Skeletal muscle satellite cell (primary cell): ENCODE results near the gene SEMA4B.

Experiments
- H3K27me3 ChIP-seq: 2 replicates; pipeline ENCODE4 v1.7.0; 2013; ENCODE audit warnings: low read length; ENCODE audit not compliant: control insufficient read depth, insufficient read depth
- H3K36me3 ChIP-seq: 2 replicates; pipeline ENCODE4 v1.7.0; 2013; ENCODE audit warnings: mild to moderate bottlenecking, control low read depth, low read length; ENCODE audit not compliant: insufficient read depth
- H3K4me1 ChIP-seq: 2 replicates; pipeline ENCODE4 v1.7.0; 2013; ENCODE audit warnings: low read length; ENCODE audit not compliant: control insufficient read depth, insufficient read depth
- H3K4me2 ChIP-seq: 2 replicates; pipeline ENCODE4 v1.7.0; 2013; ENCODE audit warnings: mild to moderate bottlenecking, low read length
- H3K4me3 ChIP-seq: 2 replicates; pipeline ENCODE4 v1.7.0; 2013; ENCODE audit warnings: low read length
- H3K9ac ChIP-seq: 2 replicates; pipeline ENCODE4 v1.7.0; 2013; ENCODE audit warnings: mild to moderate bottlenecking, low read depth, low read length, moderate library complexity
- H3K9me3 ChIP-seq: replicated peaks from 2 replicates; pipeline ENCODE4 v1.7.0; 2013; ENCODE audit warnings: mild to moderate bottlenecking, control low read depth, low read length

Gene SEMA4B

GRCh38 chr15:90200534-90201129 is 498 bp upstream of the SEMA4B start:
- H3K9me3 ChIP-seq, result no peaks in the 10 kb centered on the region
- H3K36me3 ChIP-seq, result no peaks in the 10 kb centered on the region
- H3K9ac ChIP-seq, result peak overlapping the region; percentile 78
- peak overlapping the region; percentile 94 for H3K4me3 ChIP-seq
- H3K4me1 ChIP-seq, result peaks cover 26% of the 10 kb centered on the region
- peaks cover 6% of the 10 kb centered on the region for H3K27me3 ChIP-seq
- peak overlapping the region; percentile 98 for H3K4me2 ChIP-seq

- H3K9ac ChIP-seq, result peak overlapping the region; percentile 78
- peaks cover 6% of the 10 kb centered on the region for H3K27me3 ChIP-seq
- H3K9me3 ChIP-seq, result no peaks in the 10 kb centered on the region
Measured at GRCh38 chr15:90201944-90202375, 830 bp downstream of the SEMA4B start.

GRCh38 chr15:90202929-90203328 is 1.8 kb downstream of the SEMA4B start:
- Histone ChIP-seq H3K27me3 (peaks cover 6% of the 10 kb centered on the region), H3K4me3 (no peak overlapping the region), H3K9me3 (no peaks in the 10 kb centered on the region), H3K36me3 (no peaks in the 10 kb centered on the region), H3K9ac (no peak overlapping the region), H3K4me2 (peak overlapping the region; percentile 98), H3K4me1 (peaks cover 26% of the 10 kb centered on the region)

More at GRCh38 chr15:90201944-90202375, 830 bp downstream of the SEMA4B start:
- Histone ChIP-seq H3K4me3 (peak overlapping the region; percentile 94), H3K4me2 (peak overlapping the region; percentile 98), H3K4me1 (peaks cover 26% of the 10 kb centered on the region), H3K36me3 (no peaks in the 10 kb centered on the region)

- H3K9ac ChIP-seq, result no peak overlapping the region
- H3K36me3 ChIP-seq, result no peaks in the 10 kb centered on the region
- H3K9me3 ChIP-seq, result no peaks in the 10 kb centered on the region
- H3K4me3 ChIP-seq, result no peak overlapping the region
- peaks cover 6% of the 10 kb centered on the region for H3K27me3 ChIP-seq
- peak overlapping the region; percentile 9 for H3K4me2 ChIP-seq
- H3K4me1 ChIP-seq, result peaks cover 22% of the 10 kb centered on the region
Measured at GRCh38 chr15:90203473-90203872, 2.3 kb downstream of the SEMA4B start.

- H3K4me3 ChIP-seq, result no peak overlapping the region
- H3K9me3 ChIP-seq, result no peaks in the 10 kb centered on the region
- peaks cover 6% of the 10 kb centered on the region for H3K27me3 ChIP-seq
- peak overlapping the region; percentile 9 for H3K4me2 ChIP-seq
- H3K36me3 ChIP-seq, result no peaks in the 10 kb centered on the region
- no peak overlapping the region for H3K9ac ChIP-seq
- peaks cover 21% of the 10 kb centered on the region for H3K4me1 ChIP-seq
Measured at GRCh38 chr15:90203922-90204321, 2.8 kb downstream of the SEMA4B start.

- Histone ChIP-seq H3K4me1 (peaks cover 21% of the 10 kb centered on the region), H3K36me3 (no peaks in the 10 kb centered on the region)
Measured at GRCh38 chr15:90205050-90205848, 4.1 kb downstream of the SEMA4B start.

GRCh38 chr15:90205886-90206285 is 4.8 kb downstream of the SEMA4B start:
- no peaks in the 10 kb centered on the region for H3K36me3 ChIP-seq
- H3K4me2 ChIP-seq, result no peak overlapping the region
- H3K27me3 ChIP-seq, result peaks cover 6% of the 10 kb centered on the region
- no peak overlapping the region for H3K9ac ChIP-seq
- H3K4me3 ChIP-seq, result no peak overlapping the region
- no peaks in the 10 kb centered on the region for H3K9me3 ChIP-seq
- H3K4me1 ChIP-seq, result peaks cover 17% of the 10 kb centered on the region

More at GRCh38 chr15:90205050-90205848, 4.1 kb downstream of the SEMA4B start:
- Histone ChIP-seq H3K4me2 (no peak overlapping the region), H3K9ac (no peak overlapping the region), H3K9me3 (no peaks in the 10 kb centered on the region), H3K4me3 (no peak overlapping the region), H3K27me3 (peaks cover 6% of the 10 kb centered on the region)

GRCh38 chr15:90207252-90207651 is 6.1 kb downstream of the SEMA4B start:
- Histone ChIP-seq H3K27me3 (peaks cover 6% of the 10 kb centered on the region), H3K4me3 (no peak overlapping the region), H3K4me1 (peaks cover 25% of the 10 kb centered on the region), H3K9me3 (no peaks in the 10 kb centered on the region), H3K4me2 (no peak overlapping the region), H3K36me3 (no peaks in the 10 kb centered on the region), H3K9ac (no peak overlapping the region)

GRCh38 chr15:90208356-90208755 is 7.2 kb downstream of the SEMA4B start:
- Histone ChIP-seq H3K9me3 (no peaks in the 10 kb centered on the region), H3K9ac (no peak overlapping the region), H3K36me3 (no peaks in the 10 kb centered on the region), H3K4me2 (no peak overlapping the region), H3K4me3 (no peak overlapping the region), H3K27me3 (no peaks in the 10 kb centered on the region), H3K4me1 (peaks cover 22% of the 10 kb centered on the region)

GRCh38 chr15:90209591-90209990 is 8.5 kb downstream of the SEMA4B start:
- Histone ChIP-seq H3K9me3 (no peaks in the 10 kb centered on the region), H3K36me3 (no peaks in the 10 kb centered on the region), H3K4me3 (no peak overlapping the region), H3K4me1 (peaks cover 17% of the 10 kb centered on the region), H3K4me2 (no peak overlapping the region), H3K27me3 (no peaks in the 10 kb centered on the region), H3K9ac (no peak overlapping the region)

- H3K36me3 ChIP-seq, result no peaks in the 10 kb centered on the region
Measured at GRCh38 chr15:90210593-90210992, 9.5 kb downstream of the SEMA4B start.

More at GRCh38 chr15:90210593-90210992, 9.5 kb downstream of the SEMA4B start:
- no peaks in the 10 kb centered on the region for H3K9me3 ChIP-seq
- no peaks in the 10 kb centered on the region for H3K27me3 ChIP-seq
- no peak overlapping the region for H3K9ac ChIP-seq
- peaks cover 17% of the 10 kb centered on the region for H3K4me1 ChIP-seq
- no peak overlapping the region for H3K4me3 ChIP-seq
- no peak overlapping the region for H3K4me2 ChIP-seq
